A204.1 (cell line): ENCODE measurements around the gene RDX.
"Not testable (repeated sequence)": the region's sequence is repeated elsewhere in the genome, so short reads cannot be mapped to it uniquely, and the experiment has no call there.

Experiments
- FAIRE-seq: peaks from 2 replicates; lab custom pipeline; 2012; peaks lifted over from hg19 to GRCh38; lab: Jason Lieb, UNC

Gene RDX

GRCh38 chr11:110199184-110199981 lies 97.0 kb downstream of the RDX start:
- no peak for FAIRE-seq

GRCh38 chr11:110198031-110198729 lies 98.2 kb downstream of the RDX start:
- FAIRE-seq: no peak

GRCh38 chr11:110196884-110197420 lies 99.5 kb downstream of the RDX start:
- FAIRE-seq: no peak

- no peak for FAIRE-seq
Measured at GRCh38 chr11:110196241-110196754, 100.1 kb downstream of the RDX start.

GRCh38 chr11:110194211-110194766 lies 102.1 kb downstream of the RDX start:
- not testable (repeated sequence) for FAIRE-seq

GRCh38 chr11:110192604-110193282 lies 103.7 kb downstream of the RDX start:
- FAIRE-seq: not testable (repeated sequence)

- no peak for FAIRE-seq
Measured at GRCh38 chr11:110190885-110191284, 105.5 kb downstream of the RDX start.

- FAIRE-seq: no peak
Measured at GRCh38 chr11:110187731-110188130, 108.7 kb downstream of the RDX start.

GRCh38 chr11:110186867-110187266 lies 109.5 kb downstream of the RDX start:
- FAIRE-seq: no peak

GRCh38 chr11:110186456-110186855 lies 110.0 kb downstream of the RDX start:
- no peak for FAIRE-seq

- FAIRE-seq: no peak
Measured at GRCh38 chr11:110185599-110185998, 110.8 kb downstream of the RDX start.

- no peak for FAIRE-seq
Measured at GRCh38 chr11:110185121-110185591, 111.3 kb downstream of the RDX start.

- no peak for FAIRE-seq
Measured at GRCh38 chr11:110184456-110184855, 112.0 kb downstream of the RDX start.

- FAIRE-seq: no peak
Measured at GRCh38 chr11:110182886-110183285, 113.5 kb downstream of the RDX start.

- FAIRE-seq: no peak
Measured at GRCh38 chr11:110179064-110179463, 117.3 kb downstream of the RDX start.

GRCh38 chr11:110177086-110177456 lies 119.3 kb downstream of the RDX start:
- no peak for FAIRE-seq

GRCh38 chr11:110176366-110177085 lies 119.9 kb downstream of the RDX start:
- FAIRE-seq: no peak

GRCh38 chr11:110174645-110175310 lies 121.6 kb downstream of the RDX start:
- no peak for FAIRE-seq

- no peak for FAIRE-seq
Measured at GRCh38 chr11:110173811-110174644, 122.4 kb downstream of the RDX start.

- FAIRE-seq: no peak
Measured at GRCh38 chr11:110172468-110173065, 123.8 kb downstream of the RDX start.
